Measurements from ENCODE around the gene NOS1.

DNA sequence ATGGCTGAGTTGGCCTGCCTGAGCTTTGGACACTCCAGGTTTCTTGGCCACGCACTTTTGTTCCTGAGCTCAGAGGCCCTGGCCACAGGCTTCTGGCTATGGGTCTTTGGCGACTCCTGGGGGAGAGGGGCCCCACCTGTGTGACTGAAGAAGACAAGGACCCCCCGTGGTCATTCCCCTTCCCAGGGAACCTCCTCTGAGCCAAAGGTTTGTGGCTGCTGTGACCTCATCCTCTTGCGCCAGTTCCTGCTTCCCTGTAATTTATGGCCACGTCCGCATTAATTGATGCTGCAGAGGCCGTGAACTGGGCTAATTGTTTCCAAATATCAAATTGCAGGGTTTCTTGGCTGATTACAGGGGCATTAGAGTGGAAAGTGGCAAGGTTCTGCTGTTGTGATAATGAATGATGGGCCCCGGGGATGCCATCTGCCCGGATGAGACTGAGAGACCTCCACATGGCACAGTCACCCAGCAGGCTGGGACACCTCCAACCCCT is 27.6 kb upstream of the NOS1 start:
- TF ChIP-seq SNAI2 (CRISPR knock-in tag; IDR thresholded peaks at IDR 0.05) = no peak
- no peak for TF ChIP-seq CSDC2 (CRISPR knock-in tag; IDR thresholded peaks at IDR 0.05)
- no peak for TF ChIP-seq ZNF70 (CRISPR knock-in tag; IDR thresholded peaks at IDR 0.05)

Data from SK-N-SH treated with all-trans-retinoic acid at 6 μM for 48 hours (cell line).